GM21737 (cell line): ENCODE data around the gene KCNN4.
"Not testable (repeated sequence)": the region's sequence is repeated elsewhere in the genome, so short reads cannot be mapped to it uniquely, and the experiment has no call there.

Experiments
- ATAC-seq: cut with Tn5 transposase; IDR thresholded peaks from one replicate; pipeline ENCODE4 v1.9.1; 2021; ENCODE audit warnings: mild to moderate bottlenecking, moderate library complexity; ENCODE audit not compliant: unreplicated experiment

KCNN4 gene

DNA sequence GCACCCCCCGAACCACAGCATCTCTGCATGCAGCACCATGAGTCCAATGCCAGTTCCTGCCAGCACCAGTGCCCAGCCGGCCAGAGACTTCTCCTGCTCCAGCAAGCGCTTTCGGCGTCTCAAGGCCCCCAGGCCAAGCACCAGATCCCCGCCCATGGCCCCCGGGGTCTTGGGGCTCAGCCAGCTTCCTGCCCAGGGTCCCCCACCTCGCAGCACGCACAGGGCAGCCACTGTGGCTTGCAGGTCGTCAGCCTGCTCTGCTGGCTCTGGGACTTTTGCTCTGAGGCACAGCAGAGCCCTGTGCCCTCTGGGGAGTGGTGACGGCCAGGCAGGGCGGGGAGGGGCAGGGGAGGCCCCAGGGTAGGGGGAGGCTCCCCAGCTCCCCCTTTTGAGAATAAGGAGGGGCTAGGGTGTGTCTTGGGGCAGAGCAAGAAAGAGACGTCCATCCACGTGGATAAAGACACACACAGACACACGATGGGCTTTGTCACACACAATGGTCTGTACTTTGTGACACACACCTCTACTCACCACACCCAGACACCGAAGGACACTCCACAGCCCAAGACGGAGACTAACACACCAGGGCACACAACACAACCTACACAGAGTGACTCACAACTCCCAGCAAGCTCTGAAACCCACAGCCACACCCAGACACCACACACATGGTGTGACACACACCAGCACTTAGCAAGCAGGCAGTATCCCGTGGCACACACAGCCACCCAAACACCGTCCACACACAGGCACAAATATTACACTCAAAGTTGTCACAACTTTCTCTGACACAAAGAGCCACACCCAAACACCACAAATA is at the start of gene KCNN4:
Gene KCNN4 (minus strand): TSS at position 268 of the 820 bp plus-strand sequence. CDS start 112 bp downstream, at position 156.
- no peak for ATAC-seq

DNA sequence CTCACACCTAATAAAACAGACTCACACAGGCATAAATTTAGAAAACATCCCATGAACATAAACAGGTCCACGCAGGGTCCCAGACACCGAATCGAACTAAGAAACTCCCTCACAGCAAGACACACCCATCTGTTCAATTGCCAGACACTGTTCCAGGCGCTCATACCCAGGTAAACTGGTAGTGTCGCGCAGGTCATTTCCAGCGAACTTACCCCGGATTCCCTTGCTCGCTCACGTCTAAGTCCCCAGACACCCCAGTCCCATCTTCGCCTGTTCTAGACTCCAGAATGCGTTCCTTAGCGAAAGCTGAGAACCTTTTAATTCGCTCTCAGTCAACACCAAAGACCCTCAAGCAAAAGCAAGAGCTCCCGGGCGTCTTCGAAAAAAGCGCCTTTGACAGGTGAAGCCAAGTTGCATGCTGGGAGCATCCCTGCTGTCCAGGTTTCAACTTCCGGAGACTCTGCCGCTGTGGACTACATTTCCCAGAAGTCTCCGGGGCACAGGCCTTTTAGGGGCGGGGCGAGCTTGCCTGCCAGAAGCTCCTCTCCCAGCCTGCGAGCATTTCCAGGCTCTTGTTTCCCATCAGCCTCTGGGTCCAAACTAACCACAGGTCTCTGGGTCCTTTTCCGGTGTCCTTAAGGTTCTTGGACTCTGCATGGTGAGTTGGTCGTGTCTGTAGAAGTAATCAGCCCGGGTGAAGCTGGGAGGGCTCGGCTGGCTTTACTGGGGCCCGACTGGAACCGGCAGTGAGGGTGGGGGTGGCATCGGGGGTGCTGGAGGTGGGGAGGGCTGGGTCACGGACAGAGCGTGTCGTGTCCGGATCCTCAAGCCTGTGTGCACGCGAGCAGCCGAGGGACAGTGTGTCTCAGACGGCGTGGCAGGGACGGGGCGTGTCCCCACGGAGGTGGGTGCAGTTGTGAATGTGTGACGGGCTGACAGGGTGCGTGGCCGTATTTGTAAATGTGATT is 46.3 kb upstream of the KCNN4 start, which contains the start of gene ZNF283:
Gene ZNF283 (plus strand): TSS at position 535 of the 968 bp plus-strand sequence. CDS start 6,184 bp downstream, outside the sequence.
- peak; percentile 81 for ATAC-seq

DNA sequence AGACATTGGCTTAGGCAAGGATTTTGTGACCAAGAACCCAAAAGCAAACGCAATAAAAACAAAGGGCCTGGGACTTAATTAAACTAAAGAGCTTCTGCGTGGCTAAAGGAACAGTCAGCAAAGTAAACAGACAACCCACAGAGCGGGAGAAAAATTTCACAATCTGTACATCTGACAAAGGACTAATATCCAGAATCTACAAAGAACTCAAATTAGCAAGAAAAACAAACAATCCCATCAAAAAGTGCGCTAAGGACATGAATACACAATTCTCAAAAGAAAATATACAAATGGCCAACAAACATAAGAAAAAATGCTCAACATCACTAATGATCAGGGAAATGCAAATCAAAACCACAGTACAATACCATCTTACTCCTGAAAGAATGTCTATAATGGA is 43.8 kb upstream of the KCNN4 start:
- ATAC-seq = not testable (repeated sequence)

DNA sequence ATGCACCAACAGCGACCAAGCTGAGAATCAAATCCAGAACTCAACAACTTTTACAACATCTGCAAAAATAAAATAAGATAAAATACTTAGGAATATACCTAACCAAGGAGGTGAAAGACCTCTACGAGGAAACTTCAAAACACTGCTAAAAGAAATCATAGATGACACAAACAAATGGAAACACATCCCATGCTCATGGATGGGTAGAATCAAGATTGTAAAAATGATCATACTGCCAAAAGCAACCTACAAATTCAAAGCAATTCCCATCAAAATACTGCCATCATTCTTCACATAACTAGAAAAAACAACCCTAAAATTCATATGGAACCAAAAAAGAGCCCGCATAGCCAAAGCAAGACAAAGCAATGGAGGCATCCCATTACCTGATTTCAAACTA is 43.1 kb upstream of the KCNN4 start:
- not testable (repeated sequence) for ATAC-seq

DNA sequence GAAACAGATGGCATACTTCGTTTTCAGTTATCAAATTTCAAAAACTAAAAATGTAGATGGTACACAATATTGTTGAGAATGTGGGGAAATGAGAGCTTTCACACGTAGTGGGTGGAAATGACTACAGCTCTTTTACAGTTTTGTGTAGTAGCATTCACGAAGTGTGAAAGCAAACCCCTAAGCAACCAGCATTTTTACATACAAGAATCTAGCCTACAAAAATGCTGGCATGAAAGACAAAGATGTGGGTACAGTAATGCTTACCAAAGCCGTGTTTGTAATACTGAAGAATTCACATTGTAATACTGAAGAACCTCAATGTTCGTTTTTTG is 40.1 kb upstream of the KCNN4 start:
- ATAC-seq = no peak

DNA sequence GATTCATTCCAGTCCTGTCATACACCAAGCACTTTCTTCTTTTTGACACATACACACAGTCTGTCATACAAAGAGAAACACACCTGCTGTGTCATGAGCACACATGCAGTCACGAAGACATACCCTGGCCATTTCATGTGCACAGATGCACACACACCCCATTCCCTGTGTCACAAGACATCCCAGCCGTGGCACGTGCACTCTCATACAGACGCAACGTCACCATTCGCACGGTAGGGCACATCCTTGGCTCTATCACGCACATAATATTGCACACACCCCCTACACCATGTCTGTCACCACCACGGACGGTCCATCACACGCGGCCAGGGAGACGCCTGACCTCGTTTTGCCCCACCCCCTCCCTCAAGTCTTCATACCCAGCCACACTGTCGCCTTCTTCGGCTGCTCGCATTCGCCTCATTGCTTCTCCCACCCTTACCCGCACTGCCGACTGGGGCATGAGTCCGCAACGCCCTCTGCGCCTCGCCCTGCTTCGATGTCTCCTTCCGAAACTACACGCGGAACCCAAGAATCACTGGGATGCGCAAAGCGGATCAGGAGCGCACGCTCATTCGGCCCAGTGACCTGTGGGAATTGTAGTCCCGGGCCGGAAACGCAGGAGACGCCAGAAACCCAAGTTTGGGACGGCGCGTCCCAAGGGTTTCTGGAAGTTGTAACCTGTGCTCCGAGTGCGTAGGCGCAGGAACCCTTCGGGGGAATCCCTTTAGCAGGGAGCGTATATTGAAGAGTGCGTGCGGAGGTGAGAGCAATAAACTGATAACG is 39.5 kb upstream of the KCNN4 start:
- ATAC-seq = no peak

DNA sequence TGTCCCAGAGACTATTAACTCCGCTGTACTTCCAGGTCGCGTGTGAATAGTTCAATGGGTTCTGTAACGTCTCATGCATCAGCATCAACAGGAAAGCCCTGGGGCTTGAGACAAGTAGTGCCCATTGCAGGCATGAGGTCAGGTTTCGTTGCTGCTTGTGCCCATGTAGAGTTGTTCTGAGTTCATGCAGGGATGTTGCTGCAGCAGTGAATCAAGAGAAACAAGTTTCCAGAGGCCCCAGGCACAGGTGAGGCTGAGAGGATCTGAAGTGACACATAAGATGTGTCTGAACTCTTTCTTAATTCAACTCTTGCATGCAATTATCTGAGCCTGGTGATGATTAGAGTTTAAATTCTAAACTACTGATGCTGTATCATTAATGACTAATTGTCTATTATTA is 37.7 kb upstream of the KCNN4 start:
- no peak for ATAC-seq

DNA sequence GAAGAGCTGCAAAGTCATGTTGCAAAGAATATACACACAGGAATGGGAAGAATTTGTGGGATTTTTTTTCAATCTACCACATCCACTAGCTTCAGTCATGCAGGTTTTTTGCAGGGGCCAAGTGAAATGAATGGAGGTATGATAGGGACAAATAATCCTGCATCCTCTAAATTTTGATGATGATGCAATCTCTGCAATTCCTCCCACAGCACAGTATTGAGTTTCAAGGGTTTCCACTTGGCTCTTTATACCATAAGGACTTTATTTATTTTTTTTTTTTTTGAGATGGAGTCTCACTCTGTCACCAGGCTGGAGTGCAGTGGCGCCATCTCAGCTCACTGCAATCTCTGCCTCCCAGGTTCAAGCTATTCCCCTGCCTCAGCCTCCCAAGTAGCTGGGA is 36.7 kb upstream of the KCNN4 start:
- ATAC-seq = not testable (repeated sequence)

DNA sequence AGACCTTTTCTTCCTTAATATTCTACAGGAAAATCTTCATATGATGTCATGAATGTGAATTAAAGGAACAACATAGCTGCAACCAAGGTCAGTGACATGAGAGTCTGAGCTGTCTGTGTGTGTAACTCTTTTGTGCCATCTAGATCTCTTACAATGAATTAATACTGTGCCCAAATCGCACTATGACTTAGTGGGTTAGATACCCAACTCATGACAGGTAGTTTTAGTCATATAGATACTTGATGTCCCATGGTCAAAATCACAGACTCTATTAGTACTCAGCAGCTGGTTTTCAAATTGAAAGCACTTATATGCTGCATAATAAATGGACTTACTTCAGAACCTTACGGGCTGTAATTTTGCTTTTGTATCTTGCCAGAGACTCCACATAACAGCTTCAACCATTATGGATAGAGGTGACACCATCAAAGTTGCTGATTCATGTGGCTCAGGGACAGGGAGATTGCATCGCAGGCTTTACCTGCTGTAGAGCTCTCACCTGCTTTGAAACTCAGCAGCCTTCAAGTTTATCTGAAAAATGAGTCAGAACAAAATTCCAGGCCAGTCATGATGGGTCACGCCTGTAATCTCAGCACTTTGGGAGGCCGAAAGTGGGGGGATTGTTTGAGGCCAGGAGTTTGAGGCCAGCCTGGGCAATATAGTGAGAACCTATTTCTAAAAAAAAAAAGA is 34.0 kb upstream of the KCNN4 start:
- no peak for ATAC-seq

DNA sequence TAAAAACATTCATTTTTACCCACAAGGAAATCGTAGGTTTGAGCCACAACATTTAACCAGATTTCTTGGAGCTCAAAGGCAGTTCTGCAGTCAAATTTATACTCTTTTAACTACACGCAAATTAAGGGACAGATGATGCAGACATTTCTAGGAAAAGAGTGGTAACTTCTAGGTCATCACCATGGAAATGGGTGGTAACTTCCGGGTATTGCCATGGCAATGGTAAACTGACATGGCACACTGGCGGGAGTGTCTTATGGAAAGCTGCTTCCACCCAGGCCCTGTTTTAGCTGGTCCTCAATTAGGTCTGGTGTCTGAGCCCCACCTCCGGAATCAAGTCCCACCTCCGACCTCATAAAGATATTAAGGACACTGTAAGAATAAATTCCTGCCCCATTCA is 31.9 kb upstream of the KCNN4 start:
- ATAC-seq = no peak

DNA sequence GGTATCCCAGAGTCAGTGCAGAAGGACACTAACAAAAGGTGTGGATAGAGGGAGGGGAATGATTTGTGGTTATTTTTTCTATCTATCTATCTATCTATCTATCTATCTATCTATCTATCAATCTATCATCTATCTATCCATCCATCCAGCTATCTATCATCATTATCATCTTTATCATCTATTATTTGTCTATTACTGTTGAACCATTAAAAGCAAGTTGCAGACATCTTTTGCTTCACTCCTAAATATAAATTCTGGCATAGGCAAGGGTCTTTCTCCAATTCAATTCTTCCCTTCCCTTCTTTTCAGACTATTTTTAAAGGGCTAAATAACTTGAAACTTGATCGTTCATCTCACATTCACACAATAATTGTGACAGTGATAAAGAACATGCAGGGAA is 31.5 kb upstream of the KCNN4 start:
- ATAC-seq = no peak

DNA sequence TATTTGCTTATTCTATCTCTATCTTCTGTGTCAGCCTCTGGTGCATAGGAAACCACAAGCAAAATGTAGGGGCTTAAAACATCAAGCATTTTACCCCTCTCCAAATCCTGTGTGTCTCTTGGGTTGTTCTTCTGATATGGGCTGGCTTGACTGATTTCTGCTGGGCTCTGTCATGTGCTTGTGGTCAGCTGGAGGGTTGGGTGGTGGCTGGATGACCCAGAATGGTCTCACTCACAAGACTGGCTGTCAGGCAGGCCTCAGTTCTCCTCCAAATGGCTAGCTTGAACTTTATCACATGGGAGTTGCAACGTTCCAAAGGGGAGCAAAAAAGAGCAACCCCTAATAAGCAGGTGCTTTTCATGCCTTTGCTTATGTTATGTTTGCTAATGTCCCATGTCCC is 31.1 kb upstream of the KCNN4 start:
- ATAC-seq = no peak

DNA sequence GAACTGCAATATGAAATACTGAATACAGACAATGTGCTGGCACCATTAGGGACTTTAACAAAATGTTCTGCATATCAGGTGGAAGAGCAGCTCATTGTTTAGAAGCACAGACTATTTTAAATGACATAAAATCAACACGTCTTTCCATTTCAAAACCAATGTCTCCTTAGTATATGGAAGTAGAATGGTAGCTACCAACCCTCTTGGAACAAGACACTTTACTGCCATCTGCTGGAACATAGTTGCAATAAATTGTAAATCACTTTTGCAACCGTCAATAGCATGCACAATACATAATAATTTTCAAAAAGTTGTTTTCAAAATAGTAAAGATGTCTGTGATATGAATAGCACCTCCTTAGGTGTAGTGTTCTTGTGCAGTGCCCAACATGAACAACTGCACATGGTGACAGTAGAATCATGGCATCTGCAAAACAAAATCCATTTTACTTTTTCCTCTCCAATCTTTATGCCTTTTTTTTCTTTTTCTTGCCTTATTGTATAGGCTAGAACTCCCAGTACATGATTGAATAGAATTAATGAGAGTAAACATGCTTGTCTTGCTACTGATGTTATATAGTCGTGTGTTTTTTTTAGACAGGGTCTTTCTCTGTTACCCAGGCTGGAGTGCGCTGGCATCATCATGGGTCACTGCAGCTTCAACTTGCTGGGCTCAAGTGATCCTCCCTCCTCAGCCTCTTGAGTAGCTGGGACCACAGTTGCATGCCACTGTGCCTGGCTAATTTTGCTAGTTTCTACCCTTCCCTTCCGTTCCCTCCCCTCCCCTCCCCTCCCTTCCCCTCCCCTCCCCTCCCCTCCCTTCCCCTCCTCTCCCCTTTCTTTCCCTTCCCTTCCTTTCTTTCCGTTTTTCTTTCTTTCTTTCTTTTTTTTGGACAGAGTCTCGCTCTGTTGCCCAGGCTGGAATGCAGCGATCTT is 29.3 kb upstream of the KCNN4 start:
- no peak for ATAC-seq

DNA sequence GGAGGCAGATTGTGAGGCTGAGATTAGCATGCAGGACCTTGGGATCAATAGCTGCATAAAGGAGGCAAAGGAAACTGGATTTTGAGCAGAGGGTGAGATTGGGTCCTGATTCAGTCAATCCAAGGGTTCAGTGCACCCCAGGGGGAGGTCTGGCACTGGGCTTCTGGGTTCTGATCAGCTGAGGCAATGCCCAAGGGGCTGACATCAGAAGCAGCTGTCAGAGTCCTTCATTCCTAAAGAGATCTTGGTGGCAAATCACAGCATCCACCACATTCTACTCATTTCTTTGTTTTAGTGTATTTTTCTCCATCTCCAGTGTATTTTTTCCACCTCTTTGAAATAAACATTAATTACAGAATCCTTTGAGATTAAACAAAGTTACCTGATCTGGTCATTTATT is 26.9 kb upstream of the KCNN4 start:
- ATAC-seq = no peak

DNA sequence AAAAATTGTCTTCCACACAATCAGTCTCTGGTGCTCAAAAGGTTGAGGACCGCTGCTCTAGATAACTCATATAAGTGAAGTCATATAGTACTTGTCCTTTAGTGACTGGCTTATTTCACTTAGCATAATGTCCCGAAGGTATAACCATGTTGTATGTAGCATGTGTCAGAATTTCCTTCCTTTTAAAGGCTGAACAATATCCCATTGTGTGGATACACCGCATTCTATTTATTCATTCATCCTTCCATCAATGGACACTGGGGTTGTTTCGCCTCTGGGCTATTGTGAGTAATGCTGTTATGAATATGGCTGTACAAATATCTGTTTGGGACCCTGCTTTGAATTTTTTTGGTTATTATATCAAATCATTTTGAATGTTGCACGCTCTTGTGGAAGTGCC is 26.1 kb upstream of the KCNN4 start:
- no peak for ATAC-seq

DNA sequence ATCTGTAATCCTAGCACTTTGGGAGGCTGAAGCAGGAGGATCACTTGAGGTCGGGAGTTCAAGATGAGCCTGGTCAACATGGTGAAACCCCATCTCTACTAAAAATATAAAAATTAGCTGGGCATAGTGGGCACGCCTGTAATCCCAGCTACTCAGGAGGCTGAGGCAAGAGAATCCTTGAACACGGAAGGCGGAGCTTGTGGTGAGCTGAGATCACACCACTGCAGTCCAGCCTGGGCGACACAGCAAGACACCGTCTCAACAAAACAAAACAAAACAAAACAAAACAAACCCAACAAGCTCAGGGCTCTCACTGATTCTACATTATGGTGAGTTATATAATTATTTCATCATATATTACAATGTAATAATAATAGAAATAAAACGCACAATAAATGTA is 25.6 kb upstream of the KCNN4 start:
- ATAC-seq = not testable (repeated sequence)

DNA sequence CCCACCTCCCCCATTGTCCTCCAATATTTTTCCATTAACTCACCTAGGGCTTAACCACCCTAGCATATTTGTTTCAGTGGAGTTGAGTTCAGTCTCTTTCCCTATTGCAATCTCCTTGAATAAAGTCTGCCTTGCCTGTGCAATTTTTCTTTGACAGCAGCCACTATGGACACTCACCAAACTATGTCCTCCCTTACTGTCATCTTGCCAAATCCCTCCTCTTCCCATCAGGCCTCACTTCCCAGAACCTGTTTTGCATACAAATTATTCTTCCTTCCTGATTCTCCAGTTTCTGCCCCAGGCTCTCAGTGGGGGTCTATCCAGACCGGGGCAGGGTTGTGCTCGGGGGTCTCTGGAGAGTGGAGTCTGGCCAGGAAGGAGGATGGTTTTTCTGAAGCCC is 23.7 kb upstream of the KCNN4 start:
- no peak for ATAC-seq

DNA sequence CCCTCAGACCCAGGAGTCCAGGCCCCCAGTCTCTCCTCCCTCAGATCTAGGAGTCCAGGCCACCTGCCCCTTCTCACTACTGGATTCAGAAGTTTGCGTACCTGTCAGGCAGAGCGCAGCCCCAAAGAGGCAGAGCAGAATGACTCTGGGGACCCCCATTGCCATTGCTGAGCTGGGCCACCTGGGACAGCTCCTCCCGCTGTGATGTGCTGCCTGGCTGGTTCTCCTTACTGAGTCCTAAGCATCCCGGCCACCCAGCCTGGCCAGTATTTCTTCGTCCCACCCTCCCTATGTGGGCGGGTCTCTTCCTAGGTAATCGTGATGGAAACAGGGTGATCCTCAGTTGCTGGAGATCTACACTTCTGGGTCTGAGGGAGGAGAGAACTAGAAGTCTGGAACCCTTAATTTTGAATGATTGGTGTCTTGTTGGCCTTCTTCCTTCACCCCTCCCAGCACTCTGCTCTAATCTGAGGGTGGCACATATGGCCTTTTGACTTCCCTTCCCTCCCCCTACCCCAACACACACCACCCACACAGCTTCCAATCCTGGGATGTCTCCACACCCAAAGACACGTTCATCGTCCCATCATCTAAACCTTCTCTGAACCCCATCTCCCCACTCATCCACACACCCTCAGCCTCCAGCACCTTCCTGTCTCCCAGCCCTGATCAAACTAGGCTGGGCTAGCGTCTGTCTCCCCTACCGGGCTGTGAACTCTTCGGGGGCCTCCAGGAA is 21.6 kb upstream of the KCNN4 start, which contains the start of gene LYPD5:
Gene LYPD5 (minus strand): TSS at position 232 of the 736 bp plus-strand sequence. CDS start 67 bp downstream, at position 165.
- ATAC-seq = no peak
